ENCODE measurements around the gene KDM6B.

DNA sequence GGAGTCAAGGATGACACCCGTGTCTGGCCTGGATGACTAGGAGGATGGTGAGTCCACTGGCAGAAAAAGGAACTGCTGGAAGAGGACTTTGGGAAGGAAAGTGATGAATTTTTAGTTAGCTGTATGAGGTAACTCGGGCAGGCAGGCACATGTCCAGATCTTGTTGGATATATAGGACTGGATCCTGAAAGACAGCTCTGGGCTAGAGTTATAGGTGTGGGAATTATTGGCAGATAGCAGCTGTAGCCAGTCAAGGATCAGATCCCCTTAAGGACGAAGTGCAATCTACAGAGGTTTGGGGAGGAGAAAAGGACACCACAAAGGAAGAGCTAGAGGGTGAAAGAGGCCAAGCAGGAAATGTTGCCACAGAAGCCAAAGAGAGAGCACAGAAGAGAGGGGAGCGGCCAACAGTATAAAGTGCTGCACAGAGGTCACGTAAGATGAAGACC lies 33.9 kb downstream of the KDM6B start:
- TF ChIP-seq, protein P1, sequence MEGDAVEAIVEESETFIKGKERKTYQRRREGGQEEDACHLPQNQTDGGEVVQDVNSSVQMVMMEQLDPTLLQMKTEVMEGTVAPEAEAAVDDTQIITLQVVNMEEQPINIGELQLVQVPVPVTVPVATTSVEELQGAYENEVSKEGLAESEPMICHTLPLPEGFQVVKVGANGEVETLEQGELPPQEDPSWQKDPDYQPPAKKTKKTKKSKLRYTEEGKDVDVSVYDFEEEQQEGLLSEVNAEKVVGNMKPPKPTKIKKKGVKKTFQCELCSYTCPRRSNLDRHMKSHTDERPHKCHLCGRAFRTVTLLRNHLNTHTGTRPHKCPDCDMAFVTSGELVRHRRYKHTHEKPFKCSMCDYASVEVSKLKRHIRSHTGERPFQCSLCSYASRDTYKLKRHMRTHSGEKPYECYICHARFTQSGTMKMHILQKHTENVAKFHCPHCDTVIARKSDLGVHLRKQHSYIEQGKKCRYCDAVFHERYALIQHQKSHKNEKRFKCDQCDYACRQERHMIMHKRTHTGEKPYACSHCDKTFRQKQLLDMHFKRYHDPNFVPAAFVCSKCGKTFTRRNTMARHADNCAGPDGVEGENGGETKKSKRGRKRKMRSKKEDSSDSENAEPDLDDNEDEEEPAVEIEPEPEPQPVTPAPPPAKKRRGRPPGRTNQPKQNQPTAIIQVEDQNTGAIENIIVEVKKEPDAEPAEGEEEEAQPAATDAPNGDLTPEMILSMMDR (IDR thresholded peaks at IDR 0.05; ENCODE audit: low read depth, low read length), result no peak
- no peak for TF ChIP-seq EZH2phosphoT487 (IDR thresholded peaks at IDR 0.05; ENCODE audit: low read depth)
